GM21447 (cell line): ENCODE data around the gene AKR1B15.
"Not testable (repeated sequence)": the region's sequence is repeated elsewhere in the genome, so short reads cannot be mapped to it uniquely, and the experiment has no call there.

Experiments
- ATAC-seq: cut with Tn5 transposase; IDR thresholded peaks from one replicate; pipeline ENCODE4 v1.9.1; 2021; ENCODE audit not compliant: unreplicated experiment

AKR1B15 gene

DNA sequence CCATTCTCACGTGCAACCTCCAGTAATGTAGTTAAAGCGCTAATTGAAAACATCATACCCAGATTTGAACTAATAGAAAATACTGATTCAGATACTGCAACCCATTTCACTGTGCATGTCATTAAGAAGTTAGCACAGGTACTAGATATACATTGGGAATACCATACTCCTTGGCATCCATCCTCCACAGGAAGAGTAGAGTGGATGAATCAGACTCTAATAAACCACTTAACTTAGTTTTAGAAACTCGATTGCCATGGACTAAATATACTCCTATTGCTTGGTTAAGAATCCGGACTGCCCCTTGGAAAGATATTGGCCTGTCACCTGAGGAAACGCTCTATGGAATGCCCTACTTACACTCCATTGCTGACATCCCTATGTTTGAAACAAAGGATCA is 9.5 kb downstream of the AKR1B15 start:
- no peak for ATAC-seq

- ATAC-seq = not testable (repeated sequence)
Measured at GRCh38 chr7:134561616-134562015, 12.7 kb downstream of the AKR1B15 start.

DNA sequence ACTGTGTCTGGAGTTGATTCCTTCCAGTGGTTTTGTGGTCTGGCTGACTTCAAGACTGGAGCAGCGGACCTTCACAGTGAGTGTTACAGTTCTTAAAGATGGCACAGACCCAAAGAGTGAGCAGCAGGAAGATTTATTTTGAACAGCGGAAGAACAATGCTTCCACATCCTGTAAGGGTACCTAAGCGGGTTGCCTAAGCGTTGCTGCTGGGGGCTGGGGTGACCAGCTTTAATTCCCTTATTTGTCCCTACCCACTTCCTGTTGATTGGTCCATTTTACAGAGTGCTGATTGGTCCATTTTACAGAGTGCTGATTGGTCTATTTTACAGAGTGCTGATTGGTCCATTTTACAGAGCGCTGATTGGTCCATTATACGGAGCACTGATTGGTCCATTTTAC is 13.2 kb downstream of the AKR1B15 start:
- ATAC-seq = no peak

- ATAC-seq = not testable (repeated sequence)
Measured at GRCh38 chr7:134563398-134563749, 14.5 kb downstream of the AKR1B15 start.

DNA sequence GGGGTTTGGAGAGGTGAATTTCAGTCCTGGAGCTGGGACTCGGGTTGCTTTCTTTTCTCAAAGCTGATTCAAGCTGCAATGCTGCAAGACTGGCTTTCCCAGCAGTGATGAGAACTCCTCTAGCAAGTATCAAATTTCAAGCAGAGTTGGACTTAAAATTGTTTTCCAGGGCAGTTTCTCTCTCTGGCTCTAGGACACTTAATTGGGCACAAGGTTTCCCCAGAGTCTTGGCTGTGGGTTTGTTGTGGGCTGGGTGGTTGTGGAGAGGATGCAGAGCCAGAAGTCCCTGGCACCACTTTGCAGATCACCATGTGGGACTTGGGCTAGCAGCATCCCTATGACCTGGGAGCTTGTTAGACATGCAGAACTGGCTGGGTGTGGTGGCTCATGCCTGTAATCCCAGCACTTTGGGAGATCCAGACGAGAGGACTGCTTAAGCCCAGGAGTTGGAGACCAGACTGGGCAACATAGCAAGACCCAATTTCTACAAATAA is 16.8 kb downstream of the AKR1B15 start:
- no peak for ATAC-seq

DNA sequence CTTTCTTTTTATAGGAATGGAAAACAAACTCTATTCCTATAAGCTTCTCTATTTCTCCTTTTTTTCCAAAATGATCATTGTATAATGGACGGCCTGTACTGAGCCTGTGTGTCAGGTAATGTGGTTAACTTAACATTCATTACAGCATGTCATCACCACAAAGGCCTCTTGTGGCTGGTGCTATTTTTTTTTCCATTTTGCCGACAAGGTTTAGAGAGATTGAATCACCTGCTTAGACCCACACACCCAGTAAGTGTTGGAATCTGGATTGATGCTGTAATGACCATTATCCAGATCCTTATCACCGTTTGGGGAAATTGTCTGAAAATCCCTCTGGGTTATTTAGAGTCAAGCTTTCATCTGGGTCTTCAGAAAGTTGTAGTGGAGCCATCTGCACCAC is 18.5 kb downstream of the AKR1B15 start:
- ATAC-seq = no peak

GRCh38 chr7:134569962-134570361 is 21.1 kb downstream of the AKR1B15 start:
- ATAC-seq = not testable (repeated sequence)

DNA sequence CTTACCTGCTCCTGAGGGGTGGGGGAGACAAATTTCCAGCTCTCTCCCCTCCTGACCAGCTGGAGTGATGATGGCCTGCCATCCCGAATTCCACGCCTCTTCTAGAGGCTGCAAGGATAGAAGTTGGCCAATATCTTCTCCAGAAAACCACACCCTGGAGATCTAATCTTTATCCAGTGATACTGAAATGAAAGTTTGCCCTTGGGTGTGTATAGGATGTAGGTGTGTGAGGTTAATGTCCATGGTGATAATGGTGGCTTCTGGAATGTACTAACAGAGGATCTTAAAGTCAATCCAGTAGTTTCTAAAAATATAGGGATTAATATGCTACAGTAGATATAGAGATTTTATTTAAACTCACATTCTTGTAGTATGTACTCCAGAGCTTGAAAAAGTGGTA is 22.2 kb downstream of the AKR1B15 start:
- no peak for ATAC-seq

- ATAC-seq = no peak
Measured at GRCh38 chr7:134571746-134572461, 23.0 kb downstream of the AKR1B15 start.

- no peak for ATAC-seq
Measured at GRCh38 chr7:134574322-134574721, 25.4 kb downstream of the AKR1B15 start.

- no peak for ATAC-seq
Measured at GRCh38 chr7:134584290-134584689, 35.4 kb downstream of the AKR1B15 start.

DNA sequence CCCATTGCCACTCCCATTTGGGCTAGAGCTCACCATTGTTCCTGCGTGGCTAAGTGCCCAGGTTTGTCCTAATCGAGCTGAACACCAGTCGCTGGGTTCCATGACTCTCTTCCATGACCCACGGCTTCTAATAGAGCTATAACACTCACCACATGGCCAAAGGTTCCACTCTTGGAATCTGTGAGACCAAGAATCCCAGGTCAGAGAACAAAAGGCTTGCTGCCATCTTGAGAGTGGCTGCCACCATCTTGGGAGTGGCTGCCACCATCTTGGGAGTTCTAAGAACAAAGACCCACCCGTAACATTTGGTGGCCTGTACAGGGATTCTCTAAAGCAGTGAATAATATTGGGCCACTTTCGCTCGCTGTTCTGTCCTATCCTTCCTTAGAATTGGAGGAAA is 37.0 kb downstream of the AKR1B15 start:
- no peak for ATAC-seq

DNA sequence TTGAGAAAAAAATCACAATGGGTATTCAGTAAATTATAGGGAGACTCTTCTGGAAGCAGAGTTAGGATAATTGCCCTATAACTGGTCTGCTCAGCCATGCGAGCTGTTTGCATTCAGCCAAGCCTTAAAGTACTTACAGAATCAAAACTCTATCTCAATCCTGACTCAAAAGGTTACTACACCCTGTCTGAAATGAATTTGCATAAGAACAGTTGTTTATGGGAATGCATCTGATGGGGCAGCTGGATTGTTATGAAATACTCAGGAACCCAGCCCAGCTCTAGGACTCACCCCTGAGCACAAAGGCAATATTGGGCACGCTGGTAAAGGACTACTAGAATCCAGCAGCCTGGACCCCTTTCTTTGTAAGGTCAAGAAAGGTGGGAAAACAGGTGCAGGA is 38.8 kb downstream of the AKR1B15 start:
- no peak for ATAC-seq

DNA sequence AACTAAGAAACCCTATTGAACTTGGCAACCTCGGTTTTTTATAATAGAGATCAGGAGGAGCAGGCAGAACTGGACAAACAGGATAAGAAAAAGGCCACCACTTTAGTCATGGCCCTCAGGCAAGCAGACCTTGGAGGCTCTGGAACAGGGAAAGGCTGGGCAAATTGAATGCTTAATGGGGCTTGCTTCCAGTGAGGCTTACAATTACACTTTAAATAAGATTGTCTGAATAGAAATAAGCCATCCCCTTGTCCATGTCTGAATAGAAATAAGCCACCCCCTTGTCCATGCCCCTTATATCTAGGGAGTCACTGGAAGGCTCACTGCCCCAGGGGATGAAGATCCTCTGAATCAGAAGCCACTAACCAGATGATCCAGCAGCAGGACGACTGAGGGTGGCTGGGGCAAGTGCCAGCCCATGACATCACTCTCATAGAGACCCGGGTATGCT is 40.6 kb downstream of the AKR1B15 start:
- no peak for ATAC-seq

- ATAC-seq = no peak
Measured at GRCh38 chr7:134593530-134594392, 44.9 kb downstream of the AKR1B15 start.

GRCh38 chr7:134594877-134595276 is 46.0 kb downstream of the AKR1B15 start:
- no peak for ATAC-seq

- ATAC-seq = no peak
Measured at GRCh38 chr7:134599371-134599770, 50.5 kb downstream of the AKR1B15 start.

DNA sequence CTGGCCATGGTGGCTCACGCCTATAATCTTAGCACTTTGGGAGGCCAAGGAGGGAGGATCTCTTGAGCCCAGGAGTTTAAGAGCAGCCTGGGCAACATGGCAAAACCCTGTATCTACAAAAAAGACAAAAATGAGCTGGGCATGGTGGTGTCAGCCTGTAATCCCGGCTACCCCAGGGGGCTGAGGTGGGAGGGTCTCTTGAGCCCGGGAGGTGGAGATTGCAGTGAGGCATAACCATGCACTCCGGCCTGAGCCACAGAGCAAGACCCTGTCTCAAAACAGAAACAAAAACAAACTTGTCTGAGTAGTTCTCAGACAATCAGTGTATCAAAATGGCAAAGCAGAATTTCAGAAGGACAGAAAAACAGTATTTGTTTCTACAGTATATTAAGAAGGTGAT is 52.5 kb downstream of the AKR1B15 start:
- ATAC-seq = no peak

- ATAC-seq = no peak
Measured at GRCh38 chr7:134602881-134603451, 54.1 kb downstream of the AKR1B15 start.

DNA sequence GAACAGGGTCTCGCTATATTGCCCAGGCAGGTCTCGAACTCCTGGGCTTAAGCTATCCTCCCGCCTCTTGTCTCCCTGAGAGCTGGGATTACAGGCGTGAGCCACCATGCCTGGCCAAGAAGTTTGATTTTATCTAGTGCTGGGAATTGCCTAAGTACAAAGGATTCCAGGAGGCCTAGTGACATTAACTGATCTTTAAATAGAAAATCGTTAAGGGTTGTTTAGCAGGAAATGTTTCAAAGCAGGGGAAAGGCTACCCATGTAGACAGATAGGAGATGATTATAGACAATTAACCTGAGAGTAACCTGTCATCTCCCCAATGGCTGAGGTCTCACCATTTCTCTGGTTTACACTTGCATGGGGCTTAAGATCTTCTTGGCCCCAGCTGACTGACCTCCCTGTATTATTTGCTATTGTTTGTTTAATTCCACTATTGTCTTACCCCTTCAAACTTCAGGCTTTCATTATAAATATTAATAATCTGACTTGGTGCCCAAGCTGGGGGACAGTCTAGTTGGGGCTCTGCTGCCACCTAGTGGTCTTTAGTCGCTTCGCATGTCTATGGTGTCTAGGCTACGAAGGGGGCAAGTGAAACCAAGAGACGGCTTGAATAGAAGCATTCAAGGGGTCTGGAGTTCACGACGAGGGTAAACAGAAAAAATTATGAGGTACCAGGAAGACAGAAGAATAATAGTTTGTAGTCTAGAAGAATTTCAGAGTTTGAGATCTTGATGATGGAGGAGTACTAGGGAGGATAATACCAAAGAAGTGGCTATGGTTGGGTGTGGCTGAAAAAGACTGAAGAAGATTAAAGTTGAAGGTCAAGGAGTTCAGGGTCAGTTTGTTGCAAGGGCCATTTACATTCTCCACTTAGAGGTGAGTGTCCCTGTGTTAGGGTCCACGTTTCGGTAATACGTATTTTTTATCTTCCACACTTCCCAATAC is 57.3 kb downstream of the AKR1B15 start:
- peak; percentile 69 for ATAC-seq
